ENCODE results near the gene PRKAG2.
A peak's percentile ranks its signal among the peaks of the same experiment; 100 is the strongest.

The PRKAG2 gene

DNA sequence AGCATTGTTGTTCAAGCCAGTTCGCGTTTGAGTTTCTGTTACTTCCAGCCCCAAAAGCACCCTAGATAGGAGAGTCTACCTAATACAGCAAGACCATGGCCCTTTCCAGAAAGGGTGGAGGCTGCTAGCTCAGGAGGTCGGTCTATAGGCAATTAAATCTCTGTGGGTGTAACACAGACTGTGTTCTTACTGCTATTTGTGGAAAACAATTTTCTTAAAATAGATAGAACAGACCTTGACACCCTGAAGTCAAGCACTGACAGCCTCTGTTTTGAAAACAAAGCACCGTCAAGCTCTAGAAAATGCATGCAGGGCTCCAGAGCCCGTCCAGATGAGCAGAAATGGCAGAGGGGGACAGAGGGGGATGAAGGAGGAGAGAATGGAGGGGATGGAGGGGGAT is 156.6 kb downstream of the PRKAG2 start:
- DNase-seq: no peak

- no peak for DNase-seq
These were observed 157.0 kb downstream of the PRKAG2 start for GRCh38 chr7:151719897-151720242.

DNA sequence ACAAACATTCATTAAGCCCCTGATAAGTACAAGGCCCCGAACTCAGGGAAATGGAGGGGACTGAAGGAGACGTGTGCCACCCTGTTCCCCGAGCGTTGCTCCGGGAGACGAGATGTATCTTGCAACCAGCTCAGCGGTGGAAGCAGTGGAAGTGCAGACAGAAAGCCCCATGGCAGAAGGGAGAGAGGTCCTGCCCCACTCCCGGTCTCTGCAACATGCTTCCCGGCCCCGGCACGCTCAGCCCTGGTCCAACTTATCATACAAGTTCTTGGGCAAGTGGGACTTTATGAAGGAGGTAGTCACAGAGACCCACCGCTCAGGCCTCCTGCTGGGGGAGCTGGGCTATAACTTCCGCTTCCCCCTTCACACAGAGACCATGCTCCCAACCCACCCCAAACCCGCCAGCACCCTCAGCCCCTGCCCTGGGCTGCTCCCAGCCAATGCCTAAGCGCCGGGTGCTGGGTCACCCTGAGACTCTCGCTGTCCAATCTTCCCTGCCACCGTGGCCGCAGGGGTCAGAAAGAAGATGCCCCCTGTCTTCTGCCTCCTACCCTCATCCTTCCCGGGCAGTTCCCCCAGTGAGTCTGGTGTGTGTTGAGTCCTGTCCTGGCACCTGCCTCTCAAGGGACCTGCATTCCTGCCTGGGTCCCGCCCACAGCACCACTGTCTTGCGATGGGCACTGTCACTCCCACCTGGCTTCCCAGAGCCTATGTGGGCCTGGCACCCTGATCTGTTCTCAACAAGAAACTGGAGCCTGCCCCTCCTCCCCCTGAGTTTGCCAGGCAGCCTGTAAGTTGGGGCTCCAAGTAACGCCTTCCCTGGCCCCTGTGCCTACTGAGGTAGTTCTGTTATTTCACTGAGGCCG is 157.7 kb downstream of the PRKAG2 start:
- no peak for DNase-seq

DNA sequence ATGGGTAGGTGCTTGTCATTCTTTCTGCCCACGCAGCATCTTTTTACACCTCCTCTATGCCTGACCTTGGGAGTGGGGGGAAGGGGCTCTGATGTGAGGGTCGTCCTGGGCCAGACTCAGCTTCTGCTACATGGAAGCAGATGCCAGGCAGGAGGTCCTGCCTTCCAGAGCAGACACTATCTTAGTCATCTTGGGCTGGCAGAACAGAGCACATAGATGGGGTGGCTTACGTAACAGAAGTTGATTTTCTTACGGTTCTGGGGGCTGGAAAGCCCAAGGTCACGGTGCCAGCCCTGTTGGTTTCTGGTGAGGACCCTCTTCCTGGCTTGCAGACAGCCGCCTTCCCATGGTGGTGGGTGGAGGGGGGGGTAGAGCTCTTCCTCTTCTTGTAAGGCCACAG is 159.0 kb downstream of the PRKAG2 start:
- DNase-seq: no peak

GRCh38 chr7:151717415-151717814 is 159.5 kb downstream of the PRKAG2 start:
- DNase-seq: no peak

GRCh38 chr7:151716323-151716722 is 160.6 kb downstream of the PRKAG2 start:
- no peak for DNase-seq

- no peak for DNase-seq
These were observed 161.1 kb downstream of the PRKAG2 start for GRCh38 chr7:151715666-151716315.

DNA sequence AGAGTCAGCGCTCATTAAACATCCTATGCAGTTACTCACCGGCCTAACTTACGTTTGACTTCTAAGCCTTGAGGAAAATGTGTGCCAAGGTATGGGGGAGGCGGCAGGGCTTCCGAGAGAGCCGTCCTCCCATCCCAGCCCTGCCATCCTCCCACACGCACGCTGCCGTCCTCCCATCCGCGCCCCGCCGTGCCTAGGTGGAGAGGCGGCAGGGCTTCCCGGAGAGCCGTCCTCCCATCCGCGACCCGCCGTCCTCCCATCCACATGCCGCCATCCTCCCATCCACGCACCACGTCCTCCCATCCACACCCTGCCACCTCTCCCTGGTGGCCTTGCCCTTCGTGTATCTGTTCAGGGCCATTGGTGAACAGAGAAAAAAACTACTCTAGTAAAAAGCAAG is 162.7 kb downstream of the PRKAG2 start:
- DNase-seq: no peak

GRCh38 chr7:151712810-151713125 is 164.1 kb downstream of the PRKAG2 start:
- no peak for DNase-seq

DNA sequence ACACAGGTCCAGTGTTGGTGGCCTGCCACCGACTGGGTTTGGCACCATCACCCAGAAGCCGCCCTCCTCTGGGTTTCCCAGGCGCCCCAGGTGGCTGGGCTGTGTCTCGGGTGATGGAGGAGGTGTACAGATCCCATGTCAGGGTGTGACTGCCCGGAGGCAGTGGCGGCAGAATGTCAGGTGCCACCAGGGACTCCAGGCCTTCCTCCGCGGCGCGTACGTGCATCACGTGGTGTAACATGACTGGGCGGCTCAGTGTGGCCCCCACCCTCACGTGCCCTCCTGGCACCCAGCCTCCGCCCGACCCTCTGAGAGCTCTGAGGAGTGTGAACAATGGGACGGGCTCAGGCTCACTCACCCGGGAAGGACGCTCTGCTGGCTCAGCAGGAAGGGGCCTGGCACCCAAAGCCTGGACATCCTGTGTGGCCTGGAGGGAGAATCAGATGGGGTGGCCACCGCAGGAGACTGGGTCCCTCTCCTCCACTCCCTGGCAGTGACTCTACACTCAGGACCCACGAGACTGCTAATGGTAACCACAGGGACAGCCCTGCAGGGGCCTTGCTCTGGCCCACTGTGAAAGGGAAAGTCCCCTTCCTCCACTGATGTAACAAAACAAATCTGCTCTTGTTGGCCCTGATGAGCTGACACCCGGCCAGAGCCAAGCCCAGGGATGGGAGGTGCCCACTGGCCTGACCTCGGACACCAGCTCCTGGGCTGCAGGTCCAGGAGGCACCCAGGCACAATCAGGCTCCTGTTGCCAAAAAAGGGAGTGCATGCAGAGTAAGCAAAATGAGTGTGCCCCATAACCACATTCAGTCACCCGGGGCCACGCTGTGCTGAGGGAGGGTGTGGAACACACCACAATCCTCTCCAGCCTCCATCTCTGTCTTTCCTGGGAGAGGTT is 164.8 kb downstream of the PRKAG2 start:
- no peak for DNase-seq

DNA sequence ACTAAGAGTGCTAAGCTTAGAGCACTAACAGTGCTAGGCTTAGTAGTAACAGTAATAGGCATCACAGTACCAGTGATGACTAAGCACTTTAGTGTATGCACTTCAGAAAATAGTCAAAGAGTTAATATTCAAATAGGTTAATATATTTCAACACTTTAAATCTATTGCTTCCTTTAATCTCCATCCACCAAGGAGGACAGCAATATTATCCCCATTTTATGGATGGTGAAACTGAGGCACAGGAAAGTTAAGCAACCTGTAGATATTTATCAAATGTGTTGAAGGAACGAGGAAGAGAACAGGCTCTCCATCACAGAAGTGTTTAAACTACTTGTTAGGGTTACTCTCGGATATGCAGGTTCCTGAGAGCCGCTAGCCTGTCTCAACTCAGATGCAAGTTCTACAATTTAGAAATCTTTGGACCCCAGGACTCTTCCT is 165.5 kb downstream of the PRKAG2 start:
- DNase-seq: no peak

DNA sequence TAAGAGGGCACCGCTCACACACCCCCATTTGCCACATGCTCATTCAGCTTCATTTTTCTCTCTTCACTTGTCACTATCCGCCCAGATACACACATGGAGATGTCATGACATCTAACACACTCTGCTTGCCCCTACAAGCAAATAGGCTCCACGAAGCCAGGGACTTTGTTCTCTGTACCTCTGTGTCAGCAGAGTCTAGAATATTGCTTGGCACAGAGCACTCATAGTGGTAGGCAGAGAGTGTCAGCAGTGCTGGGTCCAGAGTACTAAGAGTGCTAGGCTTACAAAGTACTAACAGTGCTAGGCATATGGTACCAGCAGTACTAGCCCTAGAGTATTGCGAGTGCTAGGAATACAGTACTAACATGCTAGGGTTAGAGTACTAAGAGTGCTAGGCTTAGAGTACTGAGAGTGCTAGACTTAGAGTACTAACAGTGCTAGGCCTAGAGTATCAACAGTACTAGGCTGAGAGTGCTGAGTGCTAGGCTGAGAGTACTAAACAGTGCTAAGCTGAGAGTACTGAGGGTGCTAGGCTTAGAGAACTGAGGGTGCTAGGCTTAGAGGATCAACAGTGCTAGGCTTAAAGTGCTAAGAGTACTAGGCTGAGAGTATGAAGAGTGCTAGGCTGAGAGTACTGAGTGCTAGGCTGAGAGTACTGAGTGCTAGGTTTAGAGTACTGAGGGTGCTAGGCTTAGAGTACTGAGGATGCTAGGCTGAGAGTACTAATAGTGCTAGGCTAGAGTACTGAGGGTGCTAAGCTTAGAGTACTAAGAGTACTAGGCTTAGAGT is 166.1 kb downstream of the PRKAG2 start:
- DNase-seq: no peak

DNA sequence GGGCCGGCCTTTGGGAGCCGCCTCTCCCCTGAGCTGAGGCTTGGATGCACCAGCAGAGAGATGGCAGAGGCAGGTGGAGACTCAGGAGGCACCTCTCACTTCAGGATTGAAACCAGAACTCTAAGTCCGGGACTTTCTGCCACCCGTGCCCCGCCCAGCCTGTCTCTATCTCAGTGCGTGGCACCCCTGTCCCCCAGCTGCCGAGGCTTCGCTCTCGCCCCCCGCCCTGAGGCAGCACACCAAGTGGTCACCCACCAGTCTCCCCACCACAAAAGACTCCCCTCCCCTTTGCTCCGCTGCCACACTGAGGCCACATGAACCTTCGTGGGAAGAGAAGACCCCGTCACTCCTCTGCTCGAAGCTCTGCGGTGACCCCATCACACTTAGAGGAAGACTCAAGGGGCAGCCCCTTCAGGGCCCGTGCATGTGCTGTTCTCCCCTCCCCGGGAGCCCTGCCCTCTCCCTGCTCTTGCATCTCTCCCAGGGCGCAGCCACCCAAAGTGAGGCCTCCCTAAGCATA is 166.7 kb downstream of the PRKAG2 start:
- DNase-seq: no peak

DNA sequence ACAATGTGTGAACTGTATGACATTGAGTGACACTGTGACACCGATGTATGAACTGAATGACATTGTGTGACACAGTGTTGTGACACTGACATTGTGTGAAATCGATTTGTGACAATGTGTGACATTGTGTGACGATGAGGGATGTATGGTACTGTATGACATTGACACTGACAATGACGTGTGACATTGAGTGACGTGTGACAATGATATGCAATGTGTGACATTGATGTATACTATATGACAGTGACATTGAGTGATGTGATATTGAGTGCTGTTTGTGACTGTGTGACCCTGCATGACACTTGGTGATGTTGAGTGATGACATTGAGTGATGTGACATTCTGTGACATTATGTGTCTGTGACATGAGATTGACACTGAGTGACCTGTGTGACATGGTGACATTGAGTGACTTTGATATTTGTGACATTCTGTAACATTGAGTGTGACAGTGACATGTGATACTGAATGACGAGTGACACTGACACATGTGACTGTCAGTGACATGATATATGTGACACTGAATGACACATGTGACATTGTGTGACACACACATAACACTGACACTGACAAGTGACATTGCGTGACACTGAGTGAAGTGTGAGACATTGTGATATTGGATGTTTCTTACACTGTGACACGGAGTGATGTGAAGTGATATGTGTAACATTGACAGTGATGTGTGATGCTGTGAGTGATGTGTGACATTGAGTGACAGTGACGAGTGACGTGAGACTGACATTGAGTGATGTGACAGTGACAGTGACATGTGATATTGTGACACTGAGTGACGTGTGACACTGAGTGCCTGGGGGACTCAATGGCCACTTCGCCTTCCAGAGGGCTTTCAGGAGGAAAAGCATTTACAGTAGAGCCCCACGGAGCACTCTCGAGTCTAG is 167.5 kb downstream of the PRKAG2 start:
- no peak for DNase-seq

DNA sequence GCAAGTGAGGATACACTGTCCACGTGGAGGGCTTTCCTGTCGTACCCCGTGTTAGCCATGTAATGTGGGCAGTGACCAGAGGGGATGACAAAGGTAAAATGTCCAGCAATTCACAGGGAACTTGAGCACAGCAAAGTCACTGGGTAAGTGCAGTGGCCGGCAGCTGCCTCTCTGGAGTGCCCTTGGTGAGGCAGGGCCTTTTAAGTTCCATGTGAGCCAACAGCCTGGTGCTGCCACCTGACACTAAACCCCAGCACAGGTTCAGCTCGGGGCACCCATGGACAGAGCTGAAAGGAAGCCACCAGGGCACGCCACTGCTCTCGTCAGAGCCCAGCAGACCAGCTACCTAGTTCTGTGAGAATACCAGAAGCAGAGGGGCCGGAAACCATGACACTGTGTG is 168.3 kb downstream of the PRKAG2 start:
- no peak for DNase-seq

- no peak for DNase-seq
These were observed 169.2 kb downstream of the PRKAG2 start for GRCh38 chr7:151707757-151708156.

GRCh38 chr7:151707105-151707469 is 169.8 kb downstream of the PRKAG2 start:
- DNase-seq: no peak

- no peak for DNase-seq
These were observed 170.4 kb downstream of the PRKAG2 start for GRCh38 chr7:151706277-151707104.

DNA sequence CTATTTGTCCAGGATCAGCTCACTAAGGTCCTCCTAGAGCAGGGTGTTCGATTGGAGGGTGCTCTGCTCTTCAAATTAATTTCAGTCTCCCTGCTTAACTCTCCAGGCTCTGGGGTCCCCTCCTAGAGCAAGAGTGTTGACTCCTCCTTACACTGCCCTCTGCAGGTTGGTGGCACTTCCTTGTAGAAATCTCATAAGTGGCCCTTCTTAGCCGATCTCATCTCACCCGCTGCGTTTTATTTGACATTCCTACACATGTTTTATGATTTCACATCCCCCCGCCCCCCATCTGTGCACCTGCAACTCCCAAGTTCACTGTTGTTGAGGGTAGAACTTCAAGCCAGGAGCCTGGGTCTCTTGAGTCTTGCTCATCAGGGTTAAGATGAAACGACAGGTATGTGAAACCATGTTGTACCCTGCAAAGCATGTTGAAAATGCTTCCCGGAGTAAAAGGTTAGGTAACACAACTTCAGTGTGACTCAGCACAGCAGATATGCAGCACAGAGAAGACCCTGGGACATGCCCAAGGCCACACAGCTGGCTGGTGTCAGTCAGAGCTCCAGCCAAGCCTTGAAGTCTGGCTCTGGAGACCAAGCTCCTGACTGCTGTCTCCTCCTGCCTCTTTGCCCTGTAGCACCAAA is 171.2 kb downstream of the PRKAG2 start:
- DNase-seq: peak in 1 of 2 experiments; percentile 45
